HepG2 (cell line): Measurements from ENCODE around the gene HIRA. TPM values are rescaled to one million over a fixed set of nuclear protein-coding genes. Genes with fewer than 3 reads are reported as not detected.
A peak's percentile ranks its signal among the peaks of the same experiment; 100 is the strongest.

Experiments used
- AFF4 ChIP-seq: sonication (generic); formaldehyde crosslinking; IDR thresholded peaks from 2 replicates; pipeline ENCODE4 v1.4.0; 2020; ENCODE audit warnings: missing genetic modification reagents
- BRD4 ChIP-seq: sonication (generic); formaldehyde crosslinking; IDR thresholded peaks from 2 replicates; pipeline ENCODE4 v1.4.0; 2020; ENCODE audit warnings: missing genetic modification reagents
- HNF1A ChIP-seq, 2 experiments: sonication (generic) in 1 of 2; formaldehyde crosslinking in 1 of 2; IDR thresholded peaks; 2 replicates each; pipeline versions ENCODE4 v1.4.0 to v1.6.1; 2016 to 2020; ENCODE audit warnings: borderline replicate concordance in 1 of 2, low read depth in 1 of 2, mild to moderate bottlenecking in 1 of 2, missing genetic modification reagents in 1 of 2
- JARID2 ChIP-seq: sonication (generic); formaldehyde crosslinking; IDR thresholded peaks from 2 replicates; pipeline ENCODE4 v1.8.1; 2023; ENCODE audit warnings: missing genetic modification reagents, inconsistent platforms; ENCODE audit not compliant: insufficient replicate concordance
- MIER2 ChIP-seq: IDR thresholded peaks from 2 replicates; pipeline ENCODE4 v1.6.1; 2016; ENCODE audit warnings: missing biosample characterization, missing genetic modification reagents
- NFYB ChIP-seq: sonication (generic); formaldehyde crosslinking; IDR thresholded peaks from 2 replicates; pipeline ENCODE4 v1.4.0; 2020; ENCODE audit warnings: missing genetic modification reagents
- PREB ChIP-seq: sonication (generic); formaldehyde crosslinking; IDR thresholded peaks from 2 replicates; pipeline ENCODE4 v1.4.0; 2020; ENCODE audit warnings: missing genetic modification reagents
- SNAPC2 ChIP-seq: sonication (generic); formaldehyde crosslinking; IDR thresholded peaks from 2 replicates; pipeline ENCODE4 v1.8.1; 2022; ENCODE audit warnings: mild to moderate bottlenecking, missing genetic modification reagents
- TAF1 ChIP-seq: sonication (generic); formaldehyde crosslinking; IDR thresholded peaks from 2 replicates; pipeline ENCODE4 v1.4.0; 2020; ENCODE audit warnings: missing genetic modification reagents
- TRAFD1 ChIP-seq: sonication (generic); formaldehyde crosslinking; IDR thresholded peaks from 2 replicates; pipeline ENCODE4 v1.5.1; 2020; ENCODE audit warnings: missing genetic modification reagents, mild to moderate bottlenecking, borderline replicate concordance
- ZBTB7A ChIP-seq: sonication (generic); formaldehyde crosslinking; IDR thresholded peaks from 2 replicates; pipeline ENCODE4 v1.8.0; 2022; ENCODE audit warnings: mild to moderate bottlenecking, missing genetic modification reagents
- ZFP90 ChIP-seq: sonication (generic); formaldehyde crosslinking; IDR thresholded peaks from 2 replicates; pipeline ENCODE4 v1.8.0; 2022; ENCODE audit warnings: missing genetic modification reagents, mild to moderate bottlenecking, inconsistent platforms, borderline replicate concordance
- ZNF317 ChIP-seq: sonication (generic); formaldehyde crosslinking; IDR thresholded peaks from 2 replicates; pipeline ENCODE4 v1.5.0; 2020; ENCODE audit warnings: mild to moderate bottlenecking, missing genetic modification reagents
- ZNF331 ChIP-seq: sonication (generic); formaldehyde crosslinking; IDR thresholded peaks from 2 replicates; pipeline ENCODE4 v1.4.0; 2020; ENCODE audit warnings: missing genetic modification reagents
- ZNF333 ChIP-seq: sonication (generic); formaldehyde crosslinking; IDR thresholded peaks from 2 replicates; pipeline ENCODE4 v1.4.0; 2020; ENCODE audit warnings: mild to moderate bottlenecking, missing genetic modification reagents, borderline replicate concordance
- ZNF562 ChIP-seq: sonication (generic); formaldehyde crosslinking; IDR thresholded peaks from 2 replicates; pipeline ENCODE4 v1.8.0; 2022; ENCODE audit warnings: missing genetic modification reagents, borderline replicate concordance
- ZNF674 ChIP-seq: sonication (generic); formaldehyde crosslinking; IDR thresholded peaks from 2 replicates; pipeline ENCODE4 v1.5.0; 2020; ENCODE audit warnings: low read depth, mild to moderate bottlenecking, missing genetic modification reagents
- polyA plus RNA-seq, 8 experiments: library from polyadenylated mRNA; depleted of rRNA in 3 of 8; stranded (reverse) in 7 of 8; unstranded in 1 of 8; fragments of >200 nt; fragmentation: Illumina TruSeq in 4 of 8; extraction: Trizol in 4 of 8; gene quantifications; 2 replicates each; pipeline versions ENCODE4 v1.2.1 to v1.2.3, GENCODE V29; 2011 to 2016; ENCODE audit warnings: low read depth in 4 of 8, missing spikeins in 1 of 8, mixed read lengths in 1 of 8; ENCODE audit not compliant: insufficient read depth in 1 of 8
- total RNA-seq, 5 experiments: library from RNA; depleted of rRNA; stranded (reverse); fragments of >200 nt; fragmentation: Illumina TruSeq; extraction: Trizol; gene quantifications; 2 replicates each; pipeline ENCODE4 v1.2.3, GENCODE V29; 2016; ENCODE audit warnings: low read depth in 1 of 5

The HIRA gene
- total and polyA plus RNA-seq, 2 of the 13 experiments (the other 11 are each of a cell fraction or from before 2014, with no cell fraction given): 21.5 to 29.2 TPM

GRCh38 chr22:19432133-19432851 is 759 bp upstream of the HIRA start, which contains the start of gene MRPL40 (continued):
- peak; percentile 84 for TF ChIP-seq AFF4
- TF ChIP-seq TAF1 (CRISPR knock-in tag): peak; percentile 96
- TF ChIP-seq ZNF317 (CRISPR knock-in tag): peak; percentile 81; the same call in 1 of the 2 replicates
- peak; percentile 82; the same call in 1 of the 2 replicates for TF ChIP-seq MIER2 (CRISPR knock-in tag)
- TF ChIP-seq ZFP90: peak; percentile 76
- TF ChIP-seq HNF1A (IDR thresholded peaks at IDR 0.05; ENCODE audit: low read depth): no peak
- TF ChIP-seq HNF1A (CRISPR knock-in tag; IDR thresholded peaks at IDR 0.05; ENCODE audit: borderline replicate concordance): peak; percentile 84
- peak; percentile 60; the same call in 1 of the 2 replicates for TF ChIP-seq ZNF674
- no peak; the same call in 1 of the 2 replicates for TF ChIP-seq ZNF562 (CRISPR knock-in tag)
- TF ChIP-seq PREB: peak; percentile 86; the same call in 1 of the 2 replicates
- peak; percentile 98; the same call in 1 of the 2 replicates for TF ChIP-seq BRD4 (CRISPR knock-in tag)
- peak; percentile 91; the same call in 1 of the 2 replicates for TF ChIP-seq ZNF333 (CRISPR knock-in tag)
- TF ChIP-seq JARID2 (CRISPR knock-in tag): peak; percentile 92
- peak; percentile 96 for TF ChIP-seq ZNF331 (CRISPR knock-in tag)
- no peak for TF ChIP-seq TRAFD1 (CRISPR knock-in tag)
- peak; percentile 66; the same call in 1 of the 2 replicates for TF ChIP-seq SNAPC2 (CRISPR knock-in tag)
- TF ChIP-seq ZBTB7A (CRISPR knock-in tag): peak; percentile 96
- peak; percentile 41 for TF ChIP-seq NFYB
